Endothelial cell of umbilical vein (primary cell): ENCODE data around the gene SERF1B. TPM values are rescaled to one million over a fixed set of nuclear protein-coding genes. Genes with fewer than 3 reads are reported as not detected.
"Not testable (repeated sequence)": the region's sequence is repeated elsewhere in the genome, so short reads cannot be mapped to it uniquely, and the experiment has no call there.

ENCODE experiments used
- Bru-seq: library from RNA; stranded (reverse); fragments of 400-500 nt; gene quantifications from one replicate; lab custom pipeline; 2021; lab: Mats Ljungman, UMichigan
- BruChase-seq, 2 experiments: library from RNA; stranded (reverse); fragments of 400-500 nt; gene quantifications; one replicate each; lab custom pipeline; 2021; lab: Mats Ljungman, UMichigan
- BruUV-seq: library from RNA; stranded (reverse); fragments of 400-500 nt; replicated peaks from 2 replicates; lab custom pipeline; 2021; lab: Mats Ljungman, UMichigan
- CTCF ChIA-PET: fragments of 300-600, 350-600 bp; sonication (Branson Sonifier 250); formaldehyde crosslinking; loops from one replicate; lab custom pipeline; 2021; ENCODE audit warnings: antibody characterized with exemption, inconsistent platforms; lab: Charles Lee
- POLR2A ChIA-PET: fragments of 300-600, 350-600 bp; sonication (Branson Sonifier 250); formaldehyde crosslinking; loops from one replicate; lab custom pipeline; 2021; ENCODE audit warnings: antibody characterized with exemption, inconsistent platforms; lab: Charles Lee
- DNase-seq: peaks from one replicate; pipeline ENCODE4 v3.0.0-alpha.2; 2011; ENCODE audit warnings: low read depth, low spot score
- FAIRE-seq: peaks from 2 replicates; lab custom pipeline; 2011; peaks lifted over from hg19 to GRCh38; lab: Jason Lieb, UNC
- H2AFZ ChIP-seq: 2 replicates; pipeline ENCODE4 v1.6.0; 2012; ENCODE audit warnings: low read depth, low read length, control low read depth, inconsistent platforms
- H3K27ac ChIP-seq: 2 replicates; pipeline ENCODE4 v1.5.1; 2011; ENCODE audit warnings: low read depth, mild to moderate bottlenecking, control low read depth, low read length, moderate library complexity; ENCODE audit not compliant: insufficient read depth
- H3K27me3 ChIP-seq, 2 experiments: 2 replicates each; pipeline versions ENCODE4 v1.6.0 to v1.6.1; 2011; ENCODE audit warnings: low read length in 2 of 2, mixed read lengths in 1 of 2; ENCODE audit not compliant: control insufficient read depth in 2 of 2, insufficient read depth in 2 of 2
- H3K36me3 ChIP-seq, 2 experiments: 2 replicates in 1 of 2; 3 replicates in 1 of 2; pipeline ENCODE4 v1.5.1; 2011; ENCODE audit warnings: low read length in 2 of 2, mild to moderate bottlenecking in 1 of 2, moderate library complexity in 1 of 2; ENCODE audit not compliant: control insufficient read depth in 2 of 2, insufficient read depth in 2 of 2; ENCODE audit errors: extremely low read depth in 1 of 2
- H3K4me1 ChIP-seq: 3 replicates; pipeline ENCODE4 v1.5.1; 2011; ENCODE audit warnings: mild to moderate bottlenecking, low read length; ENCODE audit not compliant: control insufficient read depth, insufficient read depth; ENCODE audit errors: extremely low read depth
- H3K4me2 ChIP-seq: 2 replicates; pipeline ENCODE4 v1.6.1; 2011; ENCODE audit warnings: low read length, control low read depth, mixed read lengths; ENCODE audit not compliant: insufficient read depth
- H3K4me3 ChIP-seq, 3 experiments: fragments of 200-600 bp in 1 of 3; sonication (generic), shearing (Covaris generic) in 1 of 3; replicated peaks in 1 of 3; 2 replicates each; pipeline ENCODE4 v1.5.1; 2011 to 2016; ENCODE audit warnings: control low read depth in 3 of 3, low read length in 3 of 3, mild to moderate bottlenecking in 2 of 3, inconsistent platforms in 1 of 3, low read depth in 1 of 3, moderate library complexity in 1 of 3; ENCODE audit not compliant: insufficient read depth in 1 of 3
- H3K79me2 ChIP-seq: 2 replicates; pipeline ENCODE4 v1.6.0; 2012; ENCODE audit warnings: low read length, inconsistent platforms; ENCODE audit not compliant: control insufficient read depth, insufficient read depth
- H3K9ac ChIP-seq: replicated peaks from 2 replicates; pipeline ENCODE3; 2011; ENCODE audit warnings: low read length, control low read depth; ENCODE audit not compliant: insufficient read depth; ENCODE audit errors: extremely low read depth
- H3K9me1 ChIP-seq: replicated peaks from 3 replicates; pipeline ENCODE4 v1.6.0; 2011; ENCODE audit warnings: mild to moderate bottlenecking, low read length; ENCODE audit not compliant: control insufficient read depth, insufficient read depth; ENCODE audit errors: extremely low read depth
- H3K9me3 ChIP-seq: replicated peaks from 2 replicates; pipeline ENCODE4 v1.5.1; 2012; ENCODE audit warnings: low read length, inconsistent platforms; ENCODE audit not compliant: control insufficient read depth, insufficient read depth
- H4K20me1 ChIP-seq: replicated peaks from 2 replicates; pipeline ENCODE3; 2011; ENCODE audit warnings: mild to moderate bottlenecking, low read length; ENCODE audit not compliant: control insufficient read depth, insufficient read depth; ENCODE audit errors: extremely low read depth
- dilution Hi-C: fragments of 300-500 bp; cut with MboI; formaldehyde crosslinking; loops from one replicate; pipeline ENCODE4 v1.15.0; 2019; ENCODE audit warnings: low sequenced_read_pairs; ENCODE audit not compliant: extremely low pct_ligation_motif_present
- intact Hi-C: fragments of 100-400 bp; cut with micrococcal nuclease; formaldehyde crosslinking; loops from one replicate; pipeline ENCODE4 v1.10.0; 2022
- long read RNA-seq: library from polyadenylated mRNA; stranded (forward); transcript quantifications from one replicate; pipeline ENCODE4 v2.0.0, GENCODE V29; 2021
- polyA minus RNA-seq, 3 experiments: library from RNA; depleted of rRNA, polyadenylated mRNA; stranded (reverse); fragments of >200 nt; gene quantifications; 1 replicate in 1 of 3; 2 replicates in 2 of 3; pipeline ENCODE4 v1.2.3, GENCODE V29; 2011
- polyA plus RNA-seq, 4 experiments: library from polyadenylated mRNA; depleted of rRNA in 3 of 4; stranded (reverse) in 3 of 4; unstranded in 1 of 4; fragments of >200 nt; gene quantifications; 2 replicates each; pipeline versions ENCODE4 v1.2.1 to v1.2.3, GENCODE V29; 2011 to 2012; ENCODE audit warnings: missing spikeins in 1 of 4
- total RNA-seq: library from RNA; stranded (reverse); gene quantifications from 2 replicates; pipeline ENCODE4 v1.2.3, GENCODE V29; 2021

Gene SERF1B
- total RNA-seq (22.4 and 43.7 TPM in 2 replicates), polyA plus RNA-seq (20.4 and 32.5 TPM in 2 replicates), polyA minus RNA-seq (12.0 and 13.4 TPM in 2 replicates), Bru-seq, nascent RNA (percentile 36 among the genes with signal in this experiment), BruChase-seq, experiment 1, labeled RNA remaining after a 6-hour chase (percentile 40 among the genes with signal in this experiment), BruChase-seq, experiment 2, labeled RNA remaining after a 2-hour chase (percentile 45 among the genes with signal in this experiment)
- 52.1 and 53.1 TPM in 2 replicates for polyA plus RNA-seq (2011; cell fraction: cytosol; rRNA removed)
- polyA plus RNA-seq (2011; cell fraction: nucleus; rRNA removed) = 22.7 and 35.2 TPM in 2 replicates
- polyA plus RNA-seq (2012) = 30.8 and 35.1 TPM in 2 replicates
- polyA minus RNA-seq (2011; cell fraction: cytosol; rRNA and poly(A)+ RNA removed) = 7.3 TPM
- polyA minus RNA-seq (2011; cell fraction: nucleus; rRNA and poly(A)+ RNA removed) = 10.3 and 11.3 TPM in 2 replicates
- long read RNA-seq, transcript SERF1B-202 (3 exons, 703 nt) = major isoform, 94 of 121 reads
- long read RNA-seq, transcript SERF1B-207 (3 exons, 433 nt) = minor isoform, 14 of 121 reads
- long read RNA-seq, partial matches to known transcripts = 2 of 121 reads
- long read RNA-seq, other reads (novel, unspliced or antisense) = 5 of 121 reads

- H3K9me3 ChIP-seq, H3K4me3 ChIP-seq, H3K4me1 ChIP-seq, H4K20me1 ChIP-seq, H3K27ac ChIP-seq, DNase-seq, H3K9ac ChIP-seq, H3K36me3 ChIP-seq, H3K79me2 ChIP-seq, POLR2A ChIA-PET, FAIRE-seq, H3K4me2 ChIP-seq, intact Hi-C loops, H3K27me3 ChIP-seq, H3K9me1 ChIP-seq, dilution Hi-C loops, BruUV-seq, H2AFZ ChIP-seq, CTCF ChIA-PET: not testable (repeated sequence)
Measured at GRCh38 chr5:70025106-70025844, at the start of gene SERF1B. Gene SERF1B, plus strand, starts transcription at chr5:70025251. Its CDS starts 201 bp downstream, at chr5:70025452.

GRCh38 chr5:69991713-69992112, 33.3 kb upstream of the SERF1B start:
- dilution Hi-C loops, H3K4me1 ChIP-seq, H3K9ac ChIP-seq, H3K4me3 ChIP-seq, H3K79me2 ChIP-seq, DNase-seq, H2AFZ ChIP-seq, H3K9me3 ChIP-seq, H3K27ac ChIP-seq, H3K9me1 ChIP-seq, H4K20me1 ChIP-seq, H3K27me3 ChIP-seq, CTCF ChIA-PET, FAIRE-seq, POLR2A ChIA-PET, H3K4me2 ChIP-seq, BruUV-seq, H3K36me3 ChIP-seq, intact Hi-C loops: not testable (repeated sequence)

- BruUV-seq, FAIRE-seq, H3K27me3 ChIP-seq, CTCF ChIA-PET, H2AFZ ChIP-seq, H3K9me1 ChIP-seq, H3K9ac ChIP-seq, H4K20me1 ChIP-seq, intact Hi-C loops, dilution Hi-C loops, POLR2A ChIA-PET, H3K4me2 ChIP-seq, H3K9me3 ChIP-seq, H3K4me1 ChIP-seq, H3K36me3 ChIP-seq, DNase-seq, H3K27ac ChIP-seq, H3K79me2 ChIP-seq, H3K4me3 ChIP-seq: not testable (repeated sequence)
Measured at GRCh38 chr5:69995535-69995934, 29.5 kb upstream of the SERF1B start.
